GM19193 (cell line): ENCODE measurements around the gene CASS4.

Source experiments
- POLR2A ChIP-seq: IDR thresholded peaks from 4 replicates; pipeline ENCODE4 v1.6.1; 2011; ENCODE audit not compliant: insufficient read depth, insufficient read length; ENCODE audit errors: extremely low read depth

Gene CASS4

GRCh38 chr20:56428881-56429280 lies 16.8 kb downstream of the CASS4 start:
- no peak for TF ChIP-seq POLR2A

GRCh38 chr20:56429502-56429901 lies 17.4 kb downstream of the CASS4 start:
- TF ChIP-seq POLR2A, result no peak

- TF ChIP-seq POLR2A, result no peak
Observed at GRCh38 chr20:56429941-56430340, 17.9 kb downstream of the CASS4 start.

- TF ChIP-seq POLR2A, result no peak
Observed at GRCh38 chr20:56430461-56430860, 18.4 kb downstream of the CASS4 start.

GRCh38 chr20:56430957-56431356 lies 18.9 kb downstream of the CASS4 start:
- TF ChIP-seq POLR2A, result no peak

- no peak for TF ChIP-seq POLR2A
Observed at GRCh38 chr20:56431471-56431870, 19.4 kb downstream of the CASS4 start.

- TF ChIP-seq POLR2A, result no peak
Observed at GRCh38 chr20:56433221-56433879, 21.3 kb downstream of the CASS4 start.

GRCh38 chr20:56433880-56434255 lies 21.8 kb downstream of the CASS4 start:
- TF ChIP-seq POLR2A, result no peak

GRCh38 chr20:56437196-56437960 lies 25.3 kb downstream of the CASS4 start:
- TF ChIP-seq POLR2A, result no peak

GRCh38 chr20:56438284-56438683 lies 26.2 kb downstream of the CASS4 start:
- no peak for TF ChIP-seq POLR2A

- TF ChIP-seq POLR2A, result no peak
Observed at GRCh38 chr20:56439771-56440291, 27.8 kb downstream of the CASS4 start.

GRCh38 chr20:56440346-56441007 lies 28.4 kb downstream of the CASS4 start:
- TF ChIP-seq POLR2A, result no peak

- TF ChIP-seq POLR2A, result no peak
Observed at GRCh38 chr20:56442389-56443365, 30.6 kb downstream of the CASS4 start.

GRCh38 chr20:56443654-56444540 lies 31.8 kb downstream of the CASS4 start:
- TF ChIP-seq POLR2A, result no peak

- no peak for TF ChIP-seq POLR2A
Observed at GRCh38 chr20:56445130-56445529, 33.1 kb downstream of the CASS4 start.
